Heart right ventricle (tissue), 16 donors: Measurements from ENCODE around the gene ARSA. TPM values are rescaled to one million over a fixed set of nuclear protein-coding genes. Genes with fewer than 3 reads are reported as not detected.

Experiments used
- ATAC-seq, 8 donors: fragments of 200-7000 bp; cut with Tn5 transposase; one replicate each; pipeline ENCODE4 v1.9.1; 2020; ENCODE audit warnings: mild to moderate bottlenecking in 8 of 8, moderate library complexity in 8 of 8, moderate number of reproducible peaks in 1 of 8
- DNase-seq, 2 donors: peaks; one replicate each; pipeline ENCODE4 v3.0.0-alpha.2; 2020
- H3K27ac ChIP-seq, 10 donors: fragments of 200-600 bp; sonication (generic) in 2 of 10; one replicate each; pipeline versions ENCODE4 v1.5.0 to v1.8.0; 2020 to 2022; ENCODE audit warnings: mild to moderate bottlenecking in 3 of 10
- H3K27me3 ChIP-seq, 7 donors: fragments of 200-600 bp; one replicate each; pipeline ENCODE4 v1.8.0; 2021 to 2022; ENCODE audit warnings: mild to moderate bottlenecking in 2 of 7
- H3K36me3 ChIP-seq, 9 donors: fragments of 200-600 bp; sonication (generic) in 1 of 9; one replicate each; pipeline versions ENCODE4 v1.5.0 to v1.8.0; 2020 to 2022; ENCODE audit warnings: mild to moderate bottlenecking in 2 of 9
- H3K4me1 ChIP-seq, 9 donors: fragments of 200-600 bp; sonication (generic) in 1 of 9; one replicate each; pipeline versions ENCODE4 v1.5.0 to v1.8.0; 2020 to 2022; ENCODE audit warnings: mild to moderate bottlenecking in 4 of 9
- H3K4me3 ChIP-seq, 10 donors: fragments of 200-600 bp; sonication (generic) in 2 of 10; one replicate each; pipeline versions ENCODE4 v1.5.0 to v1.8.0; 2020 to 2022; ENCODE audit warnings: mild to moderate bottlenecking in 7 of 10, moderate library complexity in 2 of 10
- H3K9me3 ChIP-seq, 11 donors: fragments of 200-600 bp in 10 of 11; sonication (generic) in 2 of 11; one replicate each; pipeline versions ENCODE4 v1.5.0 to v1.8.0; 2013 to 2022; ENCODE audit warnings: mild to moderate bottlenecking in 2 of 11, control low read depth in 1 of 11, moderate library complexity in 1 of 11
- WGBS, 2 donors: extraction: QIAGEN DNeasy Blood & Tissue Kit; methylation state at CpG; one replicate each; pipeline ENCODE4 v1.1.7; 2013; ENCODE audit warnings: inconsistent platforms in 1 of 2; 5-methylcytosine and 5-hydroxymethylcytosine counted together
- intact Hi-C, 10 donors: fragments of 100-400 bp; cut with DNase I; formaldehyde crosslinking; loops; one replicate each; pipeline versions ENCODE4 v1.11.1 to v1.14.2; 2022
- long read RNA-seq, 3 donors: library from polyadenylated mRNA; unstranded; transcript quantifications; one replicate each; pipeline ENCODE4 v2.0.0, GENCODE V29; 2020 to 2021
- polyA plus RNA-seq, 2 donors: library from polyadenylated mRNA; stranded (reverse); fragments of 200-250 nt; gene quantifications; one replicate each; pipeline ENCODE4 v1.2.3, GENCODE V29; 2013
- total RNA-seq, 10 donors: library from RNA; stranded (reverse); fragmentation: NEBNext Ultra II Directional in 3 of 10; extraction: Animal tissue kit (Norgen Biotek cat#: 25700) in 3 of 10; gene quantifications; one replicate each; pipeline versions ENCODE4 v1.2.1 to v1.2.4, GENCODE V29; 2021 to 2023
- TF ChIP-seq, protein P1 (sequence below), 9 donors: fragments of 200-600 bp; sonication (generic) in 2 of 9; IDR thresholded peaks; one replicate each; pipeline versions ENCODE4 v1.5.0 to v1.8.0; 2021 to 2022; ENCODE audit warnings: antibody characterized with exemption in 9 of 9, mild to moderate bottlenecking in 5 of 9, moderate library complexity in 1 of 9
- donor health status: Arrhythmogenic right ventricular cardiomyopathy.
- donor health status: ischemic (EF 13 %, LVEDD 7.1; RV severe dilation, severe dysfunction).
- donor health status: healthy with polysubstance abuse.
- donor health status: DM: no; HTN: yes; CAD: no.
- donor health status: DM: no; HTN: no; CAD: no.
- donor health status: ischemic (EF 25% LVEDD 6.9; RV normal size, moderate dysfunction).
- donor health status: ischemic (EF 25% LVEDD 5.7; RV mildly dilated, moderate dysfunction).
- donor health status: healthy.
- donor health status: DM: yes; HTN: yes; CAD: no.
- donor health status: Ischemic cardiomyopathy.
- donor health status: ischemic (EF 35%, LVEDD 5.7; RV mildly dilated, moderate dysfunction).
- donor health status: nonischemic (EF 11% LVEDD 7.7; RV severe dilation, severe dysfunction).
- donor health status: DM: yes; HTN: yes; CAD: no.
- donor health status: PGD.
- donor health status: ischemic (EF 29% LVEDD 5.4; RV normal size, mild dysfunction).
- donor health status: nonischemic (EF 23%, LVEDD 6.1; RV moderate dilation, normal function).

ARSA gene
- total RNA-seq (10 to 100 TPM; 19.6 to 33.3 (median 26.0) TPM), polyA plus RNA-seq (10 to 100 TPM; 17.5 to 62.3 TPM)
- long read RNA-seq, donor 1, transcript ARSA-201 (8 exons, 2,050 nt) = major isoform, 17 of 37 reads
- long read RNA-seq, donor 1, partial matches to known transcripts = 12 of 37 reads
- long read RNA-seq, donor 1, other reads (novel, unspliced or antisense) = 4 of 37 reads
- long read RNA-seq, donor 2, transcript ARSA-201 (8 exons, 2,050 nt) = major isoform, 13 of 36 reads
- long read RNA-seq, donor 2, partial matches to known transcripts = 7 of 36 reads
- long read RNA-seq, donor 2, other reads (novel, unspliced or antisense) = 9 of 36 reads
- long read RNA-seq, donor 3, transcript ARSA-203 (9 exons, 1,824 nt) = minor isoform, 5 of 61 reads
- long read RNA-seq, donor 3, transcript ARSA-201 (8 exons, 2,050 nt) = major isoform, 26 of 61 reads
- long read RNA-seq, donor 3, partial matches to known transcripts = 14 of 61 reads
- long read RNA-seq, donor 3, other reads (novel, unspliced or antisense) = 8 of 61 reads

DNA sequence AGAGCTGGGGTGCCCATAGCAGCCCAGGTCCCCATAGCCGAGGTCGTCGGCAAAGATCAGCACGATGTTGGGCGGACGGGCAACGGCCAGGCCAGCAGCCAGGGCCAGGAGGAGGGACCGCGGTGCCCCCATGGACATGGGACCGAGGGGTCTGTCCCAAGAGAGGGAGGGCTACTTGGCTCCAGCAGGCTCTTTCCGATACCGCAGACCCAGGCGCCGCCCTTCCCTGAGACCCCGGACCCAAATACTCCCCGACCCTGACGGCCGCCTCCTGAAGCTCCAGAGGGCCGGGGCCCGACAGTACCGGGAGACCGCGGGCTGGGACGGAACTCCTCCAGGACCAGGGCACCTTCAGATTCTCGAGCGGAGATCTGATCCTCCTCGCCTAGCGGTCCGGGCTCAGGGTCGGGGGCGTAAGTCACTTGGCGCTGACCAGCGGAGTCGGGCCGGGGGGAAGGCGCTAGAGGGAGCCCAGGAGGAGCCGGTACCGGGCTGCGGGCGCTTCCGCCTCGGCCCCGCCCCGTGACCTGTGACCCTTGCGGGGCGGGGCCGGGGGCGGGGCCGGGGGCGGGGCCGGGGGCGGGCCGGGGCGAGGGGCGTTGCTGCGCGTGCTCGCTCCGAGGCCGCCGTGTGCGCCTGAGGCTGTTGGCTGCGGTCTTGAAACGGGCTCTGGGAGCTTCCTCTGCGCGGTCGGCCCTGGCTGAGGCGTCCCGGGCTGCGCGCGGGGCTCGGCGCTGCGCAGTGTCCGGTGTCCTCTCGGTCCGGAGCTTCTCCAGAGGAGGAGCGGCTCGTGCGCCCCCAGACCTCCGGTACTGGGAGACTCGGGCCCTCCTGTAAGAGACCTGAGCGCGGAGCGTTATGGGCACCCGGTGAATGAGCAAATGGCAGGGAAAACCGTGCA, at the start of gene ARSA:
TSS of gene ARSA (minus strand) at position 511 of the 901 bp plus-strand sequence. CDS start at position 138, 373 bp downstream.
- WGBS, 2 donors = 1 to 2% methylated on average over 74 to 88 of the region's 88 CpGs
- DNase-seq (peak; percentile 85 to 86), ATAC-seq (peak; percentile 89 to 95 (median 92))
- TF ChIP-seq, protein P1, sequence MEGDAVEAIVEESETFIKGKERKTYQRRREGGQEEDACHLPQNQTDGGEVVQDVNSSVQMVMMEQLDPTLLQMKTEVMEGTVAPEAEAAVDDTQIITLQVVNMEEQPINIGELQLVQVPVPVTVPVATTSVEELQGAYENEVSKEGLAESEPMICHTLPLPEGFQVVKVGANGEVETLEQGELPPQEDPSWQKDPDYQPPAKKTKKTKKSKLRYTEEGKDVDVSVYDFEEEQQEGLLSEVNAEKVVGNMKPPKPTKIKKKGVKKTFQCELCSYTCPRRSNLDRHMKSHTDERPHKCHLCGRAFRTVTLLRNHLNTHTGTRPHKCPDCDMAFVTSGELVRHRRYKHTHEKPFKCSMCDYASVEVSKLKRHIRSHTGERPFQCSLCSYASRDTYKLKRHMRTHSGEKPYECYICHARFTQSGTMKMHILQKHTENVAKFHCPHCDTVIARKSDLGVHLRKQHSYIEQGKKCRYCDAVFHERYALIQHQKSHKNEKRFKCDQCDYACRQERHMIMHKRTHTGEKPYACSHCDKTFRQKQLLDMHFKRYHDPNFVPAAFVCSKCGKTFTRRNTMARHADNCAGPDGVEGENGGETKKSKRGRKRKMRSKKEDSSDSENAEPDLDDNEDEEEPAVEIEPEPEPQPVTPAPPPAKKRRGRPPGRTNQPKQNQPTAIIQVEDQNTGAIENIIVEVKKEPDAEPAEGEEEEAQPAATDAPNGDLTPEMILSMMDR (IDR thresholded peaks at IDR 0.05) = peak in 8 of 9 donors; percentile 14 to 72 (median 44)
- no peaks in the 10 kb centered on the region for H3K27me3 ChIP-seq
- peak within 1 kb of the TSS; percentile 41 to 95 (median 82) for H3K4me3 ChIP-seq
- peaks cover 7 to 34% (median 24%) of the 10 kb centered on the region in 9 donors for H3K4me1 ChIP-seq
- peak within 1 kb of the TSS; percentile 69 to 93 (median 86) for H3K27ac ChIP-seq
- H3K9me3 ChIP-seq = no peaks in the 10 kb centered on the region
- peaks cover 0 to 18% (median 0%) of the 10 kb centered on the region in 9 donors for H3K36me3 ChIP-seq
- intact Hi-C loops = loop anchor here in 6 of 10 donors (1.0 to 5.0 kb wide), 7 partner anchors 44 to 84 kb away; partner anchors contain the start of gene SHANK3 (in 4 of the 6)

DNA sequence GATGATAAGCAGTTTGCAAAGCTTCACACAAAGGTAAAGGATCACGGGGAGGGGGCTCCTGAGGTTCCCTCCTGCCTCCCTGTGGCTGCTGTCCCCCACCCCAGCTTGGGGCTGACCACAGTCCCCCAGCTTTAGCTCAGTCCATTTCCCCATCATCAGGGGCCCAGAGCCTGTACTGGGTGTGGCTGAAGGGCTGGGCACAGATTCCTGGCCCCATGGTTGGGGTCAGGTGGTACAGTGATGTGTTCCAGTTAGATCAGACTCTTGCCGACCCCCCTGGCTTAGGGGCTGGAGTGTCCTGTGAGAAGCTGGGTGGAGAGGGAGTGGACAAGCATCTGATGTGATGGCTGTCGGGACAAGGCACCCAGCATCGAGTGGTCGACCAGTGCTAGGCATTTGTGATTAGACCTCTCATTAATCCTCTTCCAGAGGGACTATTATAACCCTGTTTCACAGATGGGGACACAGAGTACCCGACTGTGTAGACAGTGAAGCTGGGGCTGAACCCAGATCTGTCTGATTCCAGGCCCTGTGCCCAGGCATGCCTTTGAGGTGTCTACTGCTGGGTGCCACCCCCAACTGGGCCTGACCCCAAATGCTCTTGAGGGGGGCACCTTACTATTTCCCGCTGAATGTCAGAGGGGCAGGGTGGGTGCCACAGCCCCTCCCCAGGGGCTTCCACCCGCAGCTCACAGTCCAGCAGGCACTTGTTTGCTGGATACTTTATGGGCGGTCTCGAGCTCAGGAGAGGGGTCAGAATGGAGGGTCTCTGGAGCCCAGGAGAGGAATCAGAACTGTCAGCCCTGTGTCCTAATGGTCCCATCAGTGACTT, 48.9 kb upstream of the ARSA start:
- Histone ChIP-seq H3K4me3 (peak overlapping the region in 9 of 10 donors; percentile 45 to 67 (median 59)), H3K4me1 (peaks cover 0 to 49% (median 22%) of the 10 kb centered on the region in 9 donors), H3K27me3 (peaks cover 6 to 38% (median 28%) of the 10 kb centered on the region in 7 donors), H3K36me3 (peaks cover 0 to 43% (median 0%) of the 10 kb centered on the region in 9 donors), H3K27ac (peak overlapping the region in 9 of 10 donors; percentile 14 to 83 (median 47)), H3K9me3 (no peaks in the 10 kb centered on the region)
- intact Hi-C loops = loop anchor here in 2 of 10 donors (5.0 kb wide), 1 partner anchor 50 kb away; the partner anchor contains the start of gene ARSA (in 2 of the 2)
- ATAC-seq (no peak), DNase-seq (no peak)
- WGBS, 2 donors = 60 to 65% methylated on average over 10 of the region's 10 CpGs
- TF ChIP-seq, protein P1 (IDR thresholded peaks at IDR 0.05) = no peak

DNA sequence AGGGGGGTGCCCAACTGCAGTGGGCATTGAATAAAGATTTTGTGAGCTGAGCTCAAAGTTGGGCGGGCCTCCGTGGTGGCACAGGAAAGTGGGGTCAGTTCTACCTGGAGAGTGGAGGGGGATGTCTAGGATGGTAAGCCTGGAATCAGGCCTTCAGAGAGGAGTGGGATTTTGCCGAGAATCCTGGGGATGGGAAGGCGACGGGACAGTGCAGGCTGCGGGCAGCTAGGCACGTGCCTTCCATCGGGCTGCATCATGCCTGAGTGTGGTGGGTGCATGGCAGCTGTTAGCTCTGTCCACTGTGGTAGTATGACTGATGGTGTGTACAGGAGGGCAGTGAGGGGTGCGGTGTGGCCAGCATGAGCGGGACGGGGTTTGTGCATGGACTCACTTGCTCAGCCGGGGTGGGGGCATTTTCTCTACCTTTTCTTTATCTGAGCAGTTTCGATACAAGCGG, 48.3 kb upstream of the ARSA start:
- peak overlapping the region; percentile 37 to 67 (median 57) for H3K4me3 ChIP-seq
- intact Hi-C loops = loop anchor here in 2 of 10 donors (5.0 kb wide), 1 partner anchor 49 kb away; the partner anchor contains the start of gene ARSA (in 2 of the 2)
- peak overlapping the region in 9 of 10 donors; percentile 22 to 83 (median 52) for H3K27ac ChIP-seq
- H3K36me3 ChIP-seq = peaks cover 0 to 42% (median 0%) of the 10 kb centered on the region in 9 donors
- peaks cover 6 to 45% (median 32%) of the 10 kb centered on the region in 7 donors for H3K27me3 ChIP-seq
- no peaks in the 10 kb centered on the region for H3K9me3 ChIP-seq
- peaks cover 0 to 55% (median 25%) of the 10 kb centered on the region in 9 donors for H3K4me1 ChIP-seq
- ATAC-seq = no peak
- 69 to 72% methylated on average over 14 of the region's 14 CpGs for WGBS, 2 donors
- TF ChIP-seq, protein P1 (IDR thresholded peaks at IDR 0.05) = no peak
- no peak for DNase-seq
